Body of pancreas (tissue), 4 donors: Measurements from ENCODE around the gene UBAC2. TPM values are rescaled to one million over a fixed set of nuclear protein-coding genes. Genes with fewer than 3 reads are reported as not detected.
A peak's percentile ranks its signal among the peaks of the same experiment; 100 is the strongest.

Experiments used
- ATAC-seq: fragments of 150-250 bp; one replicate; pipeline ENCODE4 v1.9.1; 2016
- DNase-seq, 4 donors: peaks; one replicate each; pipeline ENCODE4 v3.0.0-alpha.2; 2019
- H3K27ac ChIP-seq, 4 donors: fragments of 200-600 bp; sonication (generic); 1 replicate in 3 of 4; 2 replicates in 1 of 4; pipeline versions ENCODE4 v1.5.1 to v1.6.1; 2016 to 2019; ENCODE audit warnings: mild to moderate bottlenecking in 1 of 4, mixed read lengths in 1 of 4, moderate library complexity in 1 of 4
- H3K27me3 ChIP-seq, 2 donors: fragments of 200-600 bp; sonication (generic); one replicate each; pipeline ENCODE4 v1.6.0; 2016; ENCODE audit warnings: mild to moderate bottlenecking in 1 of 2
- H3K36me3 ChIP-seq, 2 donors: fragments of 200-600 bp; sonication (generic); replicated peaks in 1 of 2; 2 replicates each; pipeline ENCODE4 v1.5.1; 2016; ENCODE audit warnings: low read depth in 2 of 2; ENCODE audit not compliant: insufficient read depth in 1 of 2
- H3K4me1 ChIP-seq: fragments of 200-600 bp; sonication (generic); one replicate; pipeline ENCODE4 v1.6.0; 2016
- H3K4me3 ChIP-seq, 2 donors: fragments of 200-600 bp; sonication (generic); 1 replicate in 1 of 2; 2 replicates in 1 of 2; pipeline ENCODE4 v1.5.1; 2016 to 2019
- H3K9me3 ChIP-seq, 3 donors: fragments of 200-600 bp; sonication (generic); 1 replicate in 2 of 3; 2 replicates in 1 of 3; pipeline ENCODE4 v1.5.1; 2016
- POLR2A ChIP-seq, 3 donors: fragments of 450-650 bp; IDR thresholded peaks; one replicate each; pipeline ENCODE4 v1.6.1; 2016; ENCODE audit warnings: antibody characterized with exemption in 3 of 3, mild to moderate bottlenecking in 2 of 3
- WGBS, 2 donors: methylation state at CpG; one replicate each; pipeline ENCODE4 v1.1.5; 2017; 5-methylcytosine and 5-hydroxymethylcytosine counted together
- intact Hi-C: fragments of 100-400 bp; cut with DNase I; formaldehyde crosslinking; loops from one replicate; pipeline ENCODE4 v1.15.1; 2023
- total RNA-seq, 2 donors: library from RNA; depleted of rRNA; stranded (reverse); fragments of >200 nt; gene quantifications; one replicate each; pipeline ENCODE4 v1.1.0, GENCODE V29; 2016
- TF ChIP-seq, protein P1 (sequence below), 7 experiments: fragments of 450-650 bp in 4 of 7; fragments of 200-600 bp in 3 of 7; sonication (generic) in 3 of 7; IDR thresholded peaks; one replicate each; pipeline ENCODE4 v1.5.1; 2016 to 2019; ENCODE audit warnings: antibody characterized with exemption in 7 of 7

UBAC2 gene
- total RNA-seq, 2 donors from 2014 or later, result 21.4 to 27.2 TPM

- Histone ChIP-seq H3K36me3 (no peaks in the 10 kb centered on the region), H3K4me1 (peaks cover 8% of the 10 kb centered on the region), H3K4me3 (no peak overlapping the region), H3K9me3 (no peaks in the 10 kb centered on the region), H3K27ac (no peak overlapping the region), H3K27me3 (no peaks in the 10 kb centered on the region)
- intact Hi-C loops, result no loop called here
- TF ChIP-seq, protein P1, sequence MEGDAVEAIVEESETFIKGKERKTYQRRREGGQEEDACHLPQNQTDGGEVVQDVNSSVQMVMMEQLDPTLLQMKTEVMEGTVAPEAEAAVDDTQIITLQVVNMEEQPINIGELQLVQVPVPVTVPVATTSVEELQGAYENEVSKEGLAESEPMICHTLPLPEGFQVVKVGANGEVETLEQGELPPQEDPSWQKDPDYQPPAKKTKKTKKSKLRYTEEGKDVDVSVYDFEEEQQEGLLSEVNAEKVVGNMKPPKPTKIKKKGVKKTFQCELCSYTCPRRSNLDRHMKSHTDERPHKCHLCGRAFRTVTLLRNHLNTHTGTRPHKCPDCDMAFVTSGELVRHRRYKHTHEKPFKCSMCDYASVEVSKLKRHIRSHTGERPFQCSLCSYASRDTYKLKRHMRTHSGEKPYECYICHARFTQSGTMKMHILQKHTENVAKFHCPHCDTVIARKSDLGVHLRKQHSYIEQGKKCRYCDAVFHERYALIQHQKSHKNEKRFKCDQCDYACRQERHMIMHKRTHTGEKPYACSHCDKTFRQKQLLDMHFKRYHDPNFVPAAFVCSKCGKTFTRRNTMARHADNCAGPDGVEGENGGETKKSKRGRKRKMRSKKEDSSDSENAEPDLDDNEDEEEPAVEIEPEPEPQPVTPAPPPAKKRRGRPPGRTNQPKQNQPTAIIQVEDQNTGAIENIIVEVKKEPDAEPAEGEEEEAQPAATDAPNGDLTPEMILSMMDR (IDR thresholded peaks at IDR 0.05), result no peak
- TF ChIP-seq POLR2A (IDR thresholded peaks at IDR 0.05), result no peak
- no peak for DNase-seq
- ATAC-seq, result no peak
- WGBS, 2 donors, result 81 to 86% methylated on average over 4 of the region's 4 CpGs
Measured at GRCh38 chr13:99311137-99311536, 110.5 kb downstream of the UBAC2 start.

DNA sequence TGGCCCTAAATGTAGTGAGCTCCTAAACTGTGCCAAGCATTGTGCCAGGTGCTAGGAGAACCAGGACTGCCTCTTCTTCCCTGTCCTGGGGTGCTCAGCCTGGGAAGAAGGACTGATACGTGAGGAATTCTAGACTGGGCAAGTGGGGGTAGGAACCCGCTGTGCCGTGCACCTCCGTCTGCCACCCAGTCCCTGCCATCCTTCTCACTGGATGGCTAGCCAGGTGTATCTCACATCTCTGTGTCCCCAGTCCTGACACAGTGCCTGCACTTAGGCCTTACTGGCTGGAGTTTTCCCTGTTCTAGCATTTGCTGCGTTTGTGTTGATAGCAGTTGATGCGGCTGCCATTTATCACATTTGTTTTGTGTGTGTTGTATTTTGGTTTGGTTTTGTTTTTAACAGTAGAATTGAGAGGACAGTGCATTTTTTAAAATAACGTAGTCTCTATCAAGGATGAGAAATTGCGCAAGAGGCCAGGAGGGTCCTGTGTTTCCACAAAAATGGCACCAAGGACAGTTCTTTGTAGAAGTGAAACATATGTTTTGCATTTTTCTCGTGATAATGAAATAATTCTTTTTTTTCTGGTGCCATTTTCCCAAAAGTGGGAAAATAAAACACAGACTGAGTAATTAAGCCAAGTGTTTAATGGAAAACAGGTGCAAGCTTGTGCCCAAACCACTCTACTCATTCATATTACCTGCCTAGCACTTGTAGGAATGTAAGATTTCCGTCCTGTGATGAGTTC is 111.3 kb downstream of the UBAC2 start:
- Histone ChIP-seq H3K4me1 (peaks cover 15% of the 10 kb centered on the region), H3K27ac (peak overlapping the region in 1 of 4 donors; percentile 50), H3K9me3 (no peaks in the 10 kb centered on the region), H3K27me3 (no peaks in the 10 kb centered on the region), H3K36me3 (no peaks in the 10 kb centered on the region), H3K4me3 (no peak overlapping the region)
- WGBS, 2 donors, result 86 to 93% methylated on average over 10 of the region's 10 CpGs
- ATAC-seq (no peak), DNase-seq (no peak)
- intact Hi-C loops, result no loop called here
- TF ChIP-seq POLR2A (IDR thresholded peaks at IDR 0.05), result no peak
- TF ChIP-seq, protein P1 (IDR thresholded peaks at IDR 0.05), result no peak

DNA sequence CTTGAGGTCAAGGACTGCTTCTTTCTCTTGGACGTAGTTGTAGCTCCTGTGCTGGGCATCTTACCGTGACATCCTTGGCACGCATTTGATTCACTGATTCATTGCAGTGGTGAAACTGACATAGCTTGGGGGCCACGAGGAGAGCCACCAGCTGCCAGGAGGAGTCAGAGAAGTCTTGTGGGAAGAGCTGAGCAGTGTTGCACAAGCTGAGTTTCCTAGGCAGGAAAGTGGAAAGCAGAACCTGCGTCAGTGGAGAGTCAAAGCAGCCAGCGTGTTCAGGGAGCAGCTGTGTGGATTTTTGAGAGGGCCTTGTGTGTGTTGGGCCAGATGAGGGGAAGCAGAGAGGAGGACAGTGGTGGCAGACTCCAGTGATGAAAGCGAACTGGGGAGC is 111.8 kb downstream of the UBAC2 start:
- intact Hi-C loops, result no loop called here
- H3K4me3 ChIP-seq, result no peak overlapping the region
- no peaks in the 10 kb centered on the region for H3K9me3 ChIP-seq
- peak; percentile 24 to 84 (median 38) for DNase-seq
- peak in 2 of 3 donors; percentile 26 to 65 for TF ChIP-seq POLR2A (IDR thresholded peaks at IDR 0.05)
- TF ChIP-seq, protein P1 (IDR thresholded peaks at IDR 0.05), result no peak
- peak overlapping the region in 1 of 4 donors; percentile 51 for H3K27ac ChIP-seq
- no peaks in the 10 kb centered on the region for H3K36me3 ChIP-seq
- peaks cover 17% of the 10 kb centered on the region for H3K4me1 ChIP-seq
- 81 to 93% methylated on average over 7 of the region's 7 CpGs for WGBS, 2 donors
- no peaks in the 10 kb centered on the region for H3K27me3 ChIP-seq
- ATAC-seq, result peak; percentile 49

GRCh38 chr13:99313501-99313900 is 112.8 kb downstream of the UBAC2 start:
- H3K36me3 ChIP-seq, result no peaks in the 10 kb centered on the region
- WGBS, 2 donors, result 73 to 85% methylated on average over 3 of the region's 3 CpGs
- DNase-seq (no peak), ATAC-seq (no peak)
- no peak for TF ChIP-seq POLR2A (IDR thresholded peaks at IDR 0.05)
- TF ChIP-seq, protein P1 (IDR thresholded peaks at IDR 0.05), result no peak
- no peaks in the 10 kb centered on the region for H3K9me3 ChIP-seq
- no peak overlapping the region for H3K4me3 ChIP-seq
- intact Hi-C loops, result no loop called here
- no peaks in the 10 kb centered on the region for H3K27me3 ChIP-seq
- peak overlapping the region in 1 of 4 donors; percentile 51 for H3K27ac ChIP-seq
- peaks cover 9% of the 10 kb centered on the region for H3K4me1 ChIP-seq

GRCh38 chr13:99313941-99314340 is 113.3 kb downstream of the UBAC2 start:
- DNase-seq, result no peak
- Histone ChIP-seq H3K36me3 (no peaks in the 10 kb centered on the region), H3K9me3 (no peaks in the 10 kb centered on the region), H3K4me1 (peaks cover 9% of the 10 kb centered on the region), H3K27me3 (no peaks in the 10 kb centered on the region), H3K27ac (no peak overlapping the region), H3K4me3 (no peak overlapping the region)
- TF ChIP-seq, protein P1 (IDR thresholded peaks at IDR 0.05), result no peak
- no peak for TF ChIP-seq POLR2A (IDR thresholded peaks at IDR 0.05)
- intact Hi-C loops, result no loop called here
- 36 to 38% methylated on average over 1 of the region's 1 CpG for WGBS, 2 donors
- no peak for ATAC-seq
